NCI-H446 (cell line): ENCODE data around the gene PIP4K2A.
"Not testable (repeated sequence)": the region's sequence is repeated elsewhere in the genome, so short reads cannot be mapped to it uniquely, and the experiment has no call there.

Source experiments
- DNase-seq, 2 experiments: peaks; one replicate each; lab custom pipeline; 2025; lab: John Stamatoyannopoulos, UW

Gene PIP4K2A

DNA sequence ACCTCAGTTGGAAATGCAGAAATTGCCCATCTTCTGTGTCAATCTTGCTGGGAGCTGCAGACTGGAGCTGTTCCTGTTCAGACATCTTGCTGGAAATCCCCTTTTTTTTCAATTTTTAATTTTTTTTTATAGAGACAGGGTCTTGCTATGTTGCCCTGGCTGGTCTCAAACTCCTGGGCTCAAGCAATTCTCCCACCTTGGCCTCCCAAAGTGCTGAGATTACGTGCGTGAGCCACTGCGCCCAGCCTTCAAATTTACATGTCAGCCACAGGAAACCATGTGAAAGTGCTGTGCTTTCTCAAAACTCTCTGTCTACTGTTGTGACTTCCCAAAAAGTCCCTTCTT lies 200.0 kb downstream of the PIP4K2A start:
- DNase-seq: not testable (repeated sequence)

DNA sequence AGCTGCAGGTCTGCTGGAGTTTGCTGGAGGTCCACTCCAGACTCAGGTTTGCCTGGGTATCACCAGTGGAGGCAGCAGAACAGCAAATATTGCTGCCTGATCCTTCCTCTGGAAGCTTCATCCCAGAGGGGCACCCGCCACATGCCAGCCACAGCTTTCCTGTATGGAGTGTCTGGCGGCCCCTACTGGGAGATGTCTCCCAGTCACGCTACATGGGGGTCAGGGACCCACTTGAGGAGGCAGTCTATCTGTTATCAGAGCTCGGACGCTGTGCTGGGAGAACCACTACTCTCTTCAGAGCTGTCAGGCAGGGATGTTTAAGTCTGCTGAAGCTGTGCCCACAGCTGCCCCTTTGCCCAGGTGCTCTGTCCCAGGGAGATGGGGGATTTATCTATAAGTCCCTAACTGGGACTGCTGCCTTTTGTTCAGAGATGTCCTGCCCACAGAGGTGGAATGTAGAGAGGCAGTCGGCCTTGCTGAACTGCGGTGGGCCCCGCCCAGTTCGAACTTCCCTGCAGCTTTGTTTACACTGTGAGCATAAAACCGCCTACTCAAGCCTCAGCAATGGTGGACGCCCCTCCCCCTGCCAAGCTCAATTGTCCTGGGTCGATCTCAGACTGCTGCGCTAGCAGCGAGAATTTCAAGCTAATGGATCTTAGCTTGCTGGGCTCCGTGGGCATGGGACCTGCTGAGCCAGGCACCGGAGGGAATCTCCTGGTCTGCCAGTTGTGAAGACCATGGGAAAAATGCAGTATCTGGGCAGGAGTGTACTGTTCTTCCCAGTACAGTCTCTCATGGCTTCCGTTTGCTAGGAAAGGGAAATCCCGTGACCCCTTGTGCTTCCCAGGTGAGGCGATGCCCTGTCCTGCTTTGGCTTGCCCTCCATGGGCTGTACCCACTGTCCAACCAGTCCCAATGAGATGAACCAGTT lies 200.6 kb downstream of the PIP4K2A start:
- not testable (repeated sequence) for DNase-seq

DNA sequence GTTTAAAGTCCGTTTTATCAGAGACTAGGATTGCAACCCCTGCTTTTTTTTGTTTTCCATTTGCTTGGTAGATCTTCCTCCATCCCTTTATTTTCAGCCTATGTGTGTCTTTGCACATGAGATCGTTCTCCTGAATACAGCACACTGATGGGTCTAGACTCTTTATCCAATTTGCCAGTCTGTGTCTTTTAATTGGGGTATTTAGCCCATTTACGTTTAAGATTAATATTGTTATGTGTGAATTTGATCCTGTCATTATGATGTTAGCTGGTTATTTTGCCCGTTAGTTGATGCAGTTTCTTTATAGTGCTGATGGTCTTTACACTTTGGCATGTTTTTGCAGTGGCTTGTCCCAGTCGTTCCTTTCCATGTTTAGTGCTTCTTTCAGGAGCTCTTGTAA lies 202.4 kb downstream of the PIP4K2A start:
- not testable (repeated sequence) for DNase-seq

DNA sequence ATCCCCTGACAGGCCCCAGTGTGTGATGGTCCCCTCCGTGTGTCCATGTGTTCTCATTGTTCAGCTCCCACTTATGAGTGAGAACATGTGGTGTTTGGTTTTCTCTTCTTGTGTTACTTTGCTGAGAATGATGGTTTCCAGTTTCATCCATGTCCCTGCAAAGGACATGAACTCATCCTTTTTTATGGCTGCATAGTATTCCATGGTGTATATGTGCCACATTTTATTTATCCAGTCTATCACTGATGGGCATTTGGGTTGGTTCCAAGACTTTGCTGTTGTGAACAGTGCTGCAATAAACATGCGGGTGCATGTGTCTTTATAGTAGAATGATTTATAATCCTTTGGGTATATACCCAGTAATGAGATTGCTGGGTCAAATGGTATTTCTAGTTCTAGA lies 206.2 kb downstream of the PIP4K2A start:
- DNase-seq: not testable (repeated sequence)

DNA sequence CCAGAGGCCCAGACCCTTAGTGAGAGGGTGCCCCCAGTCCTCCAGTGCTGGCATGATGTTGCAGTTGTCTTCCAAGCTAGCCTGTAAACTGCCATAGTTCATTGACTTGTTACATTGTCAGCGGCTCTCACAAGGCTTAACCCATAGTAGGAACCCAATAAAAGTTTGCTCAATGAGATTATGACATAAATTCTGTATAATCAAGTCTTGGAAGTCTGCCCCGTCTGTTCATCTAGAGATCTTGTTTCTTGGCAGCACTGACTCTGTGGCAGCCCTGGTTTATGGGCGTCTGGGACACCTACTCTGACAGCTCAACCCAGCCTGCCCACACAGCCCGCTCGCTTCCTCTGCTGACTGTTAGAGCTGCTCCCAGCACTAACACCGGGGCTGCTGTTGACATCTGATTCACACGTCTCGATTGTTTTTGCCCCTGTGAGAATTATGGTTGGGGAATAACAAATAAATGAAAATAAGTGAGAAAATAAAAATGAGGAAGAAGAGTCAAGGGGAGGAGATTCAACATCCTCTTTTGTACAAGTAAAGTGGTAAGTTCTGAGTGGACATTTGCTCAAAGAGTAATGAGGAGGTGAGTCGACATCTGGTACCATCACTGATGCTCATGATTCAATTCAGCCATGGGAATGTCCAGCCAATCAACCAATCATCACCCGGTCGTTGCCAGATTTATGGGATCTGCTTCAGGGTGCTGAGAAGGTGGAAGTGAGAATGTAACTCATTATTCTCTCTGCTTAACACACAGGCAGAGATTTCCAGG lies 208.3 kb downstream of the PIP4K2A start:
- peak; percentile 19 to 38 for DNase-seq

DNA sequence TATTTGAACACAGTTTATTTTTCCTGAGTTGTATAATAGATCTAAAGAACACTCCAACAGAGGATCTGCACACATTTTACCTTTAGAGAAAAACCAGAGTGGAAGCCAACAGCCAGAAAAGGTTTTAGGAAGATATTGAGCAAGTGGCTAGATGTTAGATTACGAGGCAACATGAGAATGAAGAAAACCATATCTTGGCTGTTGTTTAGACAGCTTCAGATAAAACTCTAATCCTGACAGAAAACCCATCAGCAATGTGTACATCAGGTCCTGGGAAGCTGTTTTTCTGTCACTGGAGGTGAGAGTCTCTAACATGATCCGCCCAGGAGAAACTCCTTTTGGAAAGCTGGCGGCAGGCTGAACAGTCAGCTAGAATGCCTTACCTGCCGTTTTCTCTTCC lies 209.6 kb downstream of the PIP4K2A start:
- DNase-seq: no peak

DNA sequence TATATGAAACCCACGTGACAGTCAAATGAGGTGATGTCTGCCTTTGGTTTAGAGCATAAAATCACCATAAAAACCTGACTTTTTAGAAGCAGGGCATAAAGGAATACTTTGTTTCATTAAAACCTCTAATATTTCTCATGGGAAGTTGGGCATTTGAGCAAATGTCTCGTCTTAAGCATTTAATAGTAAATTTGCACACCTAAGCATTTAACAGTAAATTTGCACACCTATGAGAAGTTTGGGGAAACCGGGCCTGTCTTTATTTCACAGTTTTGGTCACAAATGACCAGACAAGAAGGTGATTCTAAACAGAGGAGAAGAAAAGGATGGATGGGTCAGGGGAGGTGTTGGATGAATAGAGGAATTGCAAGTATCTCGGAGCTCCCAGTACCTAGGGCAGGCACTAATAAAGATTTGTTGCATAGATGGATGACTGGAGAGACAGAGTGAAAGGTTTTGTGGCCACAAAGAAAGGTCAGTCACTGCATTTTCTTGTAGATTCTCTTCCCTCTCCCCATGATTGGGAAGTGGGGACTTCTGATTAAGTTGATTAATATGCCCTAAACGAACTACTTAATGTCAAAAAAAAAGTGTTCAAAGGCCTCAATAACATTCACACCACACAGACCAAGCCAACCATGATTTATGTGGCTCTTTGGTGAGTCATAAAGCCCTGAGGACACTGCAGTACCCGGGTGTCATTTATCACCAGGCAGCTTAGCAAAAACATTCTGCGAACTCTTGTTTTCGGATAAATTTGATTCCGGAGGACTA lies 210.9 kb downstream of the PIP4K2A start:
- no peak for DNase-seq

DNA sequence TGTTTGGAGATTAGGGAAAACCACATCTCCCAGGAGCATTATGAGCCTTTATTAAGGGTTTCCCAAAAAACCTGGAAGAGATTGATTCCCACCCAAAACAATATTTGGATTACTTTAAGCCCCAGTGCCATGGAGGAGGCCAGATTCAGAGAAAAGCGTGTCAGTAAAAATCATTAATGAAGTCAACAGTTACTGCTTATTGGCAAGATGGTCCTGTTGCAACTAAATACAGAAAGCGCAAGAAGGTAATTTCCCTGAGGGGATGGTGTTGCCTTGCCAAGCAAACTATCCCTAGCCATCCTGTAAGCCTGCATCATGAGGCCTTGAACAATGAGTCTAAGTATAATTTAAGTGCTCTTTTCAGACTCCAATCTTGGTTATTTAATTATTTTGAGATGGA lies 212.5 kb downstream of the PIP4K2A start:
- DNase-seq: no peak

DNA sequence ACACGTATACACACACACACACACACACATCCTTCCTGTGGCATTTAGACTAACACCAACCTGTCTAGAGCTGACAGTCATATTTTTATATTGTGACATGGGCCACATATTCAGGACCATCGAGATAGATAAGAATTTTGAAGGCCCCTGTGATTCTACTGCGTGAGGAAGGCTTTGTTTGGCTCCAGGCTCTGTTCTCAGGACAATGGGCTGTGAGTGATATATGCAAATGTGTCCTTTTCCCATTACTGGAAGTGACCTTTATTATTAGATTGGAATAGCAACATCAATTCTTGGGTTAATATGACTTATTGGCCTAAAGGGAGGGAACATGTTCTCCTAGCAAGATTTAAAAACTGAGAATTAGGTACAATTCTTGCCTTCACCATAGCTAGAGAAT lies 213.0 kb downstream of the PIP4K2A start:
- no peak for DNase-seq

DNA sequence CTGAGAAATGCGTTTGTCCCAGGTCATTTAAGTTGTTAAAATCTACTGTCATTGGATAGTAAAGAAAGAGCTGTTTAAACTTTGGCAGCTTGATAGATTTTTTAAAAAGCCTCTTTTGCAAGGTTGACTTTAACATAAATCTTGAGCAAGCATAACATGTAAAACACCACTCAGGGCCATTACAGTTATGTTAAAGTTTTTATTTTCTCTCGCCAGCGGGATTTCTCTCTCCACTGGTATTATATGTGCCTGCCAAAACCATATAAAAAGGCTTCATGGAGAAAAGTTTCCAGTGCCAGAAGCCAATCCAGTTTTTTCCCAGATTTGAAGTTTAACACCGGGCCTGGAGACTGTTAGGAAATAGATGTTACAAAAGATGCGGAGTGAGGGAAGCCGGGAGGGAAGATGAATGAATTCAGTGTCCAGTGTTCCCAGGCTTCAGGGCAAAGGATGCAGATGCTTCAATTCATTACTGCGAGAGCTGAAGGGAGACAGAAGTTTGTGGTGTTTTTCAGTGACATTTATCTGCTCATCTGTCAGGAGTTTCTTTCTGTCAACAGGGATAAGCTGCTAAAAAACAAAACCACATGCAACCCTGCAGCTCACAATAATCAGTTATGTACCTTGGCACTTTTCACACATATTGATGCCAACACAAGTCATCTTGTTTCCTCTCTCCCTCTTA lies 213.6 kb downstream of the PIP4K2A start:
- DNase-seq: peak in 1 of 2 experiments; percentile 57

DNA sequence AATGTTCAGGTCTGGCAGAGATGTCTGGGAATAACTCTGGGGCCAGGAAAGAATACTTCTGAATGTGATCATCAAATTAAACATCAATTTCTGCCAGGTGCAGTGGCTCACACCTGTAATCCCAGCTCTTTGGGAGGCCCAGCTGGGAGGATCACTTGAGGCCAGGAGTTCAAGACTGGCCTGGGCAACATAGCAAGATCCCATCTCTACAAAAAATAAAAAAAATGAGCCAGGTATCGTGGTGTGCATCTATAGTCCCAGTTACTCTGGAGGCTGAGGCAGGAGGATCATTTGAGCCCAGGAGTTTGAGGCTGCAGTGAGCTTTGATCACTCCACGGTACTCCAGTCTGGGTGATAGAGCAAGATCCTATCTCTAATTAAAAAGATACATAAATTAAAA lies 214.4 kb downstream of the PIP4K2A start:
- not testable (repeated sequence) for DNase-seq

DNA sequence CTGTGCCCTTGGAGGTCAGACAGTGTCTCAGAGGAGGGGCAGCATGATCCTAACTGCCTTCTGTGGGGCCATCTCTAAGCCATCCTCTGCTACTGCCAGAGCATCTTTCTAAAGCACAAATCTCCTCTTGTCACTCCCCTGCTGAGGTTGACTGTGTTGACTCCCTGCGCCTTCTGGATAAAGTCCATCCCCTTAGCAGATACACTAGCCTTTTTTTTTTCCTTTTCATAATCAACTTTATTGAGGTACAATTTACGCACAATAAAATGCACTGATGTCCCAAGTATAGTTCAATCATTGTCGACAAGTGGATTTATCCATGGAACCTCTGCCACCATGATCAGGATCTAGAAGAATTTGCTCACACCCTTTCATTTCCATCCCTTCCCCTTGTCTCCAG lies 219.0 kb downstream of the PIP4K2A start:
- DNase-seq: no peak

DNA sequence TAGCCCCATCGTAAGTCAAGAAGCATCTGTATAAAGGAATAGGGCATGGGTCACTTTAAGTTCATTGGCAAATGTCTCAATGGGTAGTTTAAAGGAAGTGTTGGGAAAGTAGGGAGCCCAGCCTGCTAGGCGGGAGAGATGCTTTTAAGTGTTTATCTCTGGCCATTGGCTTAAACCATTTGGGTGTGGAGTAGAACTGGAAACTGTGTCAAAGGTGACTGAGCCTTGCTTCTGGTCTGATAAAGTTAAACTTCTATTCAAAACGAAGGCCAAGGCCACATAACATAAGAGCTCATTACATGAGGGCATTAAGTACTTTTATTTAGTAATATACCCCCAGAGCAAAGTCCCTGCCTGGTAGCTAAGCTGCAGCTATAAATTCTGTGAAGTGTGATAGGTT lies 220.4 kb downstream of the PIP4K2A start:
- no peak for DNase-seq

DNA sequence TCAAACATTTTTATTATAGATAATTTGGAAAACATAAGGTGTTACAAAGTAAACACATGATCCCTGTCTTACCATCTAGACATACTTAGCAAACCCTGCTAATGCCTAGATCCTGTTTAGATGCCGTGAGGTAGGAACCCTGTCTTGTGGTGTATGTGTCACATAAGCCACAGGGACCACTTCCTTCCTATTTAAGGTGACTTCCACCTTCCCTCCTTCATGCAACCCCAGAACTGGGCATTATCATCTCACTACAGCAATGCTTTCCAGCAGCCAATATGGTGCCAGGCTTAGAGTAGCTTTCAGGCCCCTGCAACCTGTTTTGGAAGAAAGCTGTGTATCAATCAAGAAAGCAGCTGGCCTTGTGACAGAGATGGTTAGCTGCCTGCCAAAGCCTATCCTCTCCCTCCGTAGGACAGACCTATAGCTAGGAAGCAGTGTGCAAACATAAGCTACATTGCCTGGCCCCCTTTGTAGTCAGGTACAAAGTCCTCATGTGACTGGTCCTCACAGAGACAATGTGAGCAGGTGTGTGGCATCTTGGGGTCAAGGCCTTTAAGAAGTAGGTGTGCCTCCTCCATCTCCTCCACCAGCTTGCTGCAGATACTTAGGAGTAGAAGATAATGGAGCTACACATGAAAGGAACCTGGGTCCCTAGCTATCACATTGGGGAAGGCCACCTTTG lies 222.3 kb downstream of the PIP4K2A start:
- peak in 1 of 2 experiments; percentile 69 for DNase-seq

DNA sequence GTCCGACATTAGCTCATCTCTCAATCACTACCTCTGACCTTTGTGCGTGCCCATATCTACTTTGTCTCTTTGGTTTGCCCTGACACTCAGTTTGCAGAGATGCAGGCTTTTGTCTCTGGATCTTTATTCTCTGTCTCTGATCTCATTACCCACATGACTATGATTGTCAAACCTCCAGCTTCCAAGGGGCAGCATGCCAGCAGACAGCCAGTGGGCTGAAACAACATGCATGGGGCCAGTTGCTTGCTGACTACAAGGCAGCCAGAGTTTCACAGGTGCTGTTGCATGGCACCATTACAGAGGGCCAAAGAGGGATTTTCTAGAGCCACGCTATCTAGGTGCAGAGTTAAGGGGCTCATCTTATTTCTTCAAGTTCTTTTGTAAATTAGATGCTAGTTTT lies 222.9 kb downstream of the PIP4K2A start:
- peak; percentile 42 to 80 for DNase-seq

DNA sequence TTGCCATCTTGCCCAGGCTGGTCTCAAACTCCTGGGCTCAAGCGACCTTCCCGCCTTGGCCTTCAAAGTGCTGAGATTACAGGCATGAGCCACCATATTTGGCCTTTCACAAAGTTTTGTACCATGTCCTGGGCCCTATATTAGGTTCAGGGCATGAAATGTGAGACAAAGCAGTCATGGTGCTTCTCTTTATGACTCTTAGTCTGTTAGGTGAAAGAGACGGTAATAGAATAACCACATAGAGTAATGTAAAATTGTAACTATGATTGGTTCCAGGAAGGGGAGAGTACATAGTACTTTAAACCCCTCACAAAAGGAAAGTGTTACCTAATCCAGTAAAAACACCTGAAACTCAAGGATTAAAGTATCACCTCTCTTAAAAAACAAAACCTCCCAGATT lies 224.4 kb downstream of the PIP4K2A start:
- DNase-seq: no peak

DNA sequence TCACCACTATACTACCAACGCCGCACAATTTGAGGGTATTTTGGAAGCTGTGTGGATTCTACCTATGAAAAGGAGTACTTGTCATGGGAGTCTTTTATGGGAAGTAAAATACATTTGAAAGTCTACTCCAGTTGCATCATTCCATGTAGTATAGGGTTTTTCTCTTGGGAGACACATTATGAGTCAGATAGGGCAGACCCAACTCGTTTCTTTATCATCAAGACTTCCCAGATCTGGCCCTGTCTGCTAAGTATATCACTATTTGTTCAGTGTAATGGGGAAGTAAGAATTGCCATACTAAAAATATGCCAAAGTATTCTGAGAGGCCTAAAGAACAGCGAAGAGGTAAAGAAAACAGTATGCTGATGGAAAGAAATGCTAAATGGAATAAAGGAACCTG lies 224.9 kb downstream of the PIP4K2A start:
- DNase-seq: no peak

DNA sequence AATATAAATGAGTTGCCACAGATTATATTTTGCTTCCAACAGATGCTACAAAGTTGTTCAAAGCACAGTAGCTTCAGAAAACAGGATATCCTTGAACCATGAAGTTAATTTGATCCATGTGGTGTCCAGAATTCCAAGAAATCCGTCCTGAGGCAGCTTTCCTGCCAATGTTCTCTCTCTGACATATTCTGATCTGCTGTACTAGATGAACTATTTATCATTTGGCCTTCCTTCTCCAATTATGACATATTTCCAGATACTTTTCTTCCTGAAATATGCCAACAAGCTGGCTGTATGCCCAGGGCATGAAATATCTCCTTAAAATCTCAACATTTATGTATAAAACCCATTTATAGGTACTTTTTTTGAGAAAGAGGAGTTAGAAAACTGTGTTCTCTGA lies 227.9 kb downstream of the PIP4K2A start:
- DNase-seq: peak in 1 of 2 experiments; percentile 69
